Smooth muscle cell (in vitro differentiated cells): ENCODE data around the gene GTPBP8. TPM values are rescaled to one million over a fixed set of nuclear protein-coding genes. Genes with fewer than 3 reads are reported as not detected.

Experiments used
- DNase-seq: peaks from one replicate; lab custom pipeline; 2025; ENCODE audit not compliant: unreplicated experiment; lab: John Stamatoyannopoulos, UW
- H2AFZ ChIP-seq: fragments of 200-600 bp; sonication (generic); 2 replicates; pipeline ENCODE4 v1.6.0; 2016; ENCODE audit warnings: antibody characterized with exemption, low read depth, mild to moderate bottlenecking
- H3F3A ChIP-seq: fragments of 200-600 bp; sonication (generic); 2 replicates; pipeline ENCODE4 v1.6.0; 2017; ENCODE audit warnings: antibody characterized with exemption, low read depth
- H3K27ac ChIP-seq: fragments of 200-600 bp; sonication (generic); 2 replicates; pipeline ENCODE4 v1.5.1; 2016; ENCODE audit warnings: low read depth, mild to moderate bottlenecking
- H3K27me3 ChIP-seq: fragments of 200-600 bp; sonication (generic); 2 replicates; pipeline ENCODE4 v1.6.1; 2016; ENCODE audit warnings: low read depth, mild to moderate bottlenecking
- H3K36me3 ChIP-seq: fragments of 200-600 bp; sonication (generic); 2 replicates; pipeline ENCODE4 v1.5.1; 2016; ENCODE audit warnings: low read depth
- H3K4me1 ChIP-seq: fragments of 200-600 bp; sonication (generic); 2 replicates; pipeline ENCODE4 v1.5.1; 2016; ENCODE audit warnings: low read depth
- H3K4me2 ChIP-seq: fragments of 200-600 bp; sonication (generic); 2 replicates; pipeline ENCODE4 v1.6.0; 2016; ENCODE audit warnings: mild to moderate bottlenecking
- H3K4me3 ChIP-seq: fragments of 200-600 bp; sonication (generic); 2 replicates; pipeline ENCODE4 v1.5.1; 2016; ENCODE audit warnings: mild to moderate bottlenecking
- H3K79me2 ChIP-seq: fragments of 200-600 bp; sonication (generic); 2 replicates; pipeline ENCODE4 v1.6.0; 2016; ENCODE audit warnings: low read depth, mild to moderate bottlenecking
- H3K9ac ChIP-seq: fragments of 200-600 bp; sonication (generic); 2 replicates; pipeline ENCODE4 v1.6.0; 2016; ENCODE audit warnings: low read depth
- H3K9me3 ChIP-seq: fragments of 200-600 bp; sonication (generic); replicated peaks from 2 replicates; pipeline ENCODE4 v1.5.1; 2016; ENCODE audit warnings: low read depth
- H4K20me1 ChIP-seq: fragments of 200-600 bp; sonication (generic); 2 replicates; pipeline ENCODE4 v1.6.0; 2016; ENCODE audit warnings: low read depth
- CTCF ChIP-seq: fragments of 200-600 bp; sonication (generic); IDR thresholded peaks from 2 replicates; pipeline ENCODE4 v1.5.1; 2017; ENCODE audit warnings: borderline replicate concordance, mild to moderate bottlenecking, antibody characterized with exemption; ENCODE audit not compliant: insufficient read depth, poor library complexity, severe bottlenecking
- WGBS: methylation state at CpG from one replicate; pipeline ENCODE4 v1.1.7; 2016; ENCODE audit warnings: low lambda C conversion rate; 5-methylcytosine and 5-hydroxymethylcytosine counted together
- polyA plus RNA-seq: library from polyadenylated mRNA; unstranded; fragments of >200 nt; fragmentation: Nextera tagmentation; extraction: Ambion mirVana; gene quantifications from 2 replicates; pipeline ENCODE4 v1.2.1, GENCODE V29; 2016
- total RNA-seq: library from RNA; depleted of rRNA; stranded (reverse); fragments of >200 nt; gene quantifications from 2 replicates; pipeline ENCODE4 v1.2.3, GENCODE V29; 2014

Gene GTPBP8
- total and polyA plus RNA-seq, 2 experiments from 2014 or later, result 10.2 to 21.5 TPM

GRCh38 chr3:113002679-113003078, 11.9 kb downstream of the GTPBP8 start:
- no peak for DNase-seq
- Histone ChIP-seq H3K27me3 (no peaks in the 10 kb centered on the region), H4K20me1 (peaks cover 2% of the 10 kb centered on the region), H3K79me2 (no peaks in the 10 kb centered on the region), H3K4me3 (no peak overlapping the region), H3K36me3 (peaks cover 28% of the 10 kb centered on the region), H3K9me3 (no peaks in the 10 kb centered on the region), H3K27ac (no peak overlapping the region), H3K4me1 (no peaks in the 10 kb centered on the region), H3K9ac (no peak overlapping the region), H2AFZ (no peak overlapping the region), H3F3A (no peaks in the 10 kb centered on the region), H3K4me2 (no peak overlapping the region)
- TF ChIP-seq CTCF, result no peak

GRCh38 chr3:113005611-113006010, 14.8 kb downstream of the GTPBP8 start:
- no peak for DNase-seq
- Histone ChIP-seq H3F3A (no peaks in the 10 kb centered on the region), H3K4me2 (no peak overlapping the region), H3K4me3 (no peak overlapping the region), H4K20me1 (peaks cover 22% of the 10 kb centered on the region), H3K36me3 (peaks cover 24% of the 10 kb centered on the region), H3K27me3 (no peaks in the 10 kb centered on the region), H3K9me3 (no peaks in the 10 kb centered on the region), H3K4me1 (no peaks in the 10 kb centered on the region), H3K9ac (no peak overlapping the region), H3K27ac (no peak overlapping the region), H3K79me2 (peaks cover 8% of the 10 kb centered on the region), H2AFZ (no peak overlapping the region)
- TF ChIP-seq CTCF, result no peak
- 95% methylated on average over 7 of the region's 7 CpGs for WGBS

- no peak for DNase-seq
- Histone ChIP-seq H3K36me3 (peaks cover 22% of the 10 kb centered on the region), H3K4me1 (no peaks in the 10 kb centered on the region), H3K79me2 (peaks cover 16% of the 10 kb centered on the region), H4K20me1 (peaks cover 24% of the 10 kb centered on the region), H3K4me3 (no peak overlapping the region), H3K27ac (no peak overlapping the region), H3K9ac (no peak overlapping the region), H3K27me3 (no peaks in the 10 kb centered on the region), H3K9me3 (no peaks in the 10 kb centered on the region), H3F3A (no peaks in the 10 kb centered on the region), H3K4me2 (no peak overlapping the region), H2AFZ (no peak overlapping the region)
- WGBS, result 97% methylated on average over 4 of the region's 4 CpGs
- TF ChIP-seq CTCF, result no peak
Measured at GRCh38 chr3:113006359-113007056, 15.7 kb downstream of the GTPBP8 start.

GRCh38 chr3:113008117-113008516, 17.3 kb downstream of the GTPBP8 start:
- 95% methylated on average over 3 of the region's 3 CpGs for WGBS
- Histone ChIP-seq H3K9me3 (no peaks in the 10 kb centered on the region), H3K4me2 (no peak overlapping the region), H3F3A (no peaks in the 10 kb centered on the region), H3K27me3 (no peaks in the 10 kb centered on the region), H4K20me1 (peaks cover 32% of the 10 kb centered on the region), H3K79me2 (peaks cover 30% of the 10 kb centered on the region), H2AFZ (no peak overlapping the region), H3K4me1 (no peaks in the 10 kb centered on the region), H3K36me3 (peaks cover 20% of the 10 kb centered on the region), H3K27ac (no peak overlapping the region), H3K4me3 (no peak overlapping the region), H3K9ac (no peak overlapping the region)
- no peak for DNase-seq
- TF ChIP-seq CTCF, result no peak
